NCI-H1930 (cell line): Measurements from ENCODE around the gene VMAC.
A peak's percentile ranks its signal among the peaks of the same experiment; 100 is the strongest.
"Not testable (repeated sequence)": the region's sequence is repeated elsewhere in the genome, so short reads cannot be mapped to it uniquely, and the experiment has no call there.

Experiments used
- DNase-seq, 2 experiments: peaks; one replicate each; lab custom pipeline; 2025; lab: John Stamatoyannopoulos, UW

The VMAC gene

GRCh38 chr19:5904352-5905113 is at the start of gene VMAC:
Gene VMAC, plus strand, starts transcription at chr19:5904872. Its CDS starts 19 bp downstream, at chr19:5904891.
- DNase-seq, result peak; percentile 94 to 98

- not testable (repeated sequence) for DNase-seq
These were observed 49.5 kb upstream of the VMAC start for GRCh38 chr19:5855151-5855550.

GRCh38 chr19:5857203-5858081 is 47.2 kb upstream of the VMAC start:
- DNase-seq, result no peak

GRCh38 chr19:5863030-5863665 is 41.5 kb upstream of the VMAC start:
- no peak for DNase-seq

GRCh38 chr19:5864013-5864720 is 40.5 kb upstream of the VMAC start:
- DNase-seq, result no peak

- DNase-seq, result no peak
These were observed 39.8 kb upstream of the VMAC start for GRCh38 chr19:5864725-5865486.

- DNase-seq, result no peak
These were observed 38.9 kb upstream of the VMAC start for GRCh38 chr19:5865772-5866171.

GRCh38 chr19:5867201-5868136 is 37.2 kb upstream of the VMAC start:
- DNase-seq, result no peak

GRCh38 chr19:5870986-5871394 is 33.7 kb upstream of the VMAC start:
- DNase-seq, result no peak

GRCh38 chr19:5873617-5874199 is 31.0 kb upstream of the VMAC start:
- DNase-seq, result no peak

GRCh38 chr19:5874496-5874895 is 30.2 kb upstream of the VMAC start:
- DNase-seq, result not testable (repeated sequence)

- no peak for DNase-seq
These were observed 27.2 kb upstream of the VMAC start for GRCh38 chr19:5877427-5877826.

GRCh38 chr19:5877882-5878281 is 26.8 kb upstream of the VMAC start:
- no peak for DNase-seq

GRCh38 chr19:5880196-5880595 is 24.5 kb upstream of the VMAC start:
- DNase-seq, result no peak

GRCh38 chr19:5880604-5881078 is 24.0 kb upstream of the VMAC start:
- DNase-seq, result no peak

- no peak for DNase-seq
These were observed 23.0 kb upstream of the VMAC start for GRCh38 chr19:5881543-5882299.

- no peak for DNase-seq
These were observed 22.2 kb upstream of the VMAC start for GRCh38 chr19:5882421-5882968.

- not testable (repeated sequence) for DNase-seq
These were observed 21.4 kb upstream of the VMAC start for GRCh38 chr19:5883157-5883873.
